GM21723 (cell line): Measurements from ENCODE around the gene CHAF1A.

Experiments used
- ATAC-seq: cut with Tn5 transposase; IDR thresholded peaks from one replicate; pipeline ENCODE4 v1.9.1; 2021; ENCODE audit warnings: mild to moderate bottlenecking, moderate library complexity; ENCODE audit not compliant: unreplicated experiment

CHAF1A gene

DNA sequence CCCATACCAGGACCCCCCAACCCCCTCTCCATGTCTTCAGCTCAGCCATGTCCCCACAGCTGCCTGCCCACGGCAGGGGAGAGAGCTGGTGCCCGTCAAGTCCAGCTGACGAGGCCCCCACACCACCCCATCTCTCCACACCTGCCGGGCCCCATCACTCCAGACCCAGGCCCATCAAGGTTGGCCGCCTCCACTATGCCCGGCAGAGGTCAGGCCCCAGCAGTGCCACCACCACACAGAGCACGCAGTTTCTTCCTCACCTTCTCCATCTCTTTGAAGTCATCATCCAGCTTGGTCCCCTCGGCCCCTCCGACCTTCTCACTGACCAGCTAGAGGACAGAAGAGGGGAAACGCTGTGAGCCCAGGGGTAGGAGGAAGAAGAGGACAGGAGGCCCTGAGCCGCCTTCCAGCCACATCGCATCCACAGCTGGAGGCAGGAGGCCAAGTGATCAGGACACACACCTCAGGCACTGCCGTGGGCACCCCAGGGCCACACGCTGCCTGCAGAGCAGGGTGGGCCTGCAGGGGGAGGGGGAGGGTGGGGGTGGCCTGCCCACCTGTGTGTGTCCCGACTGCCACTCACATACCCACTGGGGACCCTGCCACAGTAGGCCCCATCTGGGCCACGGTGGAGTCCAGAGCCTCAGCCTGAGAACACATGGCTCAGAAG is 35.6 kb upstream of the CHAF1A start:
- no peak for ATAC-seq

DNA sequence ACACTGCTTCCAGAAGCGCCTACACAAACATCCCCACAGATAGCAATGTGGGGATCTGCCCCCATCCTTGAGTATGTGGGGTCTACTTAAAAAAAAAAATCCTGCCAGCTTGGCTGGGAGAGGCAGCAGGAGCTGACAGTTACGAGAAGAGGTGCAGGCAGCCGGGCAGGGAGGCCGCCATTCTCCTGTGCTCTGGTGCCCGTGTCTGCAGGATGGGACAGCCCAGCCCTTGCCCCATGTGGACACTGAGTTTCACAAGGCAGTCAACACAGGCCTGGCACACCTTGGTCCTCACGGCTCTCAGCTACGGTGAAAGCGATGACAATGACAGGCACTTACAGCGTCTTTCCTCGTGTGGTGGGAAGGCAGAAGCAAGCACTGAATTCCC is 35.1 kb upstream of the CHAF1A start:
- no peak for ATAC-seq

DNA sequence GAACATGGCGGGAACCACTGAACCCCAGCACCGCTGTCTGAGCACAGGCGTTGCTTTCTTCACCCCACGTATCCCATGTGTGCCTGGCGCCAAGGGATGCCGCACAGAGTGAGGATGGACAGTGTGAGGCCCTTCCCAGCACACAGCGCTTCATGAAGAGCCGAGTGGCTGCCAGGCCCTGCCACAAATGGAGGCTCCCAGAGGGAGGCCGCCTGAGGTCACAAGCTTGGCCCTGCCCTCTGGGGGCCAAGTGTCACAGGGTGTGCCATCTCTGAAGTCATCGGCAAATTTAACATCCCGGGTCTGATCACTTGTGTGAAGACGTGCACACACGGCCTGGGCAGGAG is 34.7 kb upstream of the CHAF1A start:
- ATAC-seq: no peak

DNA sequence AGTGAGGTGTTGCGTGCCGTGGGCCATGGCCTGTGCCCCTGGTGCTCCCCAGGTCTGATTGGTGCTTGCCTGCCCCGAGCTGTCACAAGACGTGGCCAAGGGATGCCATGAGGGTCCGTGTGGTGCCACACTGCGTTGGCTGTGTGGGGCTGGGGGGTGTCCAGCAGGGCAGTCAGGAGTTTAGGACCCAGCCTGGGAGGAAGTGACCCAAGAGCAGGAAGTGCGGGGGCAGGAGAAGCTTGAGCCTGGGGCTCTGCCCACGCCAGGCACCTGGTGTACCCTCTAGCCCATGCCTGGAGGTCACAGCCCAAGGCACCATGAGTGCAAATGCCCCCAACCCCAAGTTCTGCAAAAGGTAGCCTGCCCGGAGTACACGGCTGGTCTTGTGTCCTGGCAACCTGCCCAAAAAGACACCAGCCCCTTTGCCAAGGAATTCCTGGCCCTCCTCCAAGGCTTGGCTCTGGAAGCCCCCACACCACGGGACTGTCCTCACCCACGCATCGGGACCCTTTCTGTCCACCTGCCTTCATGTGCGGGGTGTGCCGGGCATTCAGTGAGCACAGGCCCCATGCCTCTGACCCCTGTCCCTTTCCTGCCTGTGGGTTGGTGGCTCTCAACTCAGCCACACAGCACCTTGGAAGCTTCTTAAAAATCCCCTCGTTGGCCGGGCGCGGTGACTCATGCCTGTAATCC is 34.2 kb upstream of the CHAF1A start:
- no peak for ATAC-seq

DNA sequence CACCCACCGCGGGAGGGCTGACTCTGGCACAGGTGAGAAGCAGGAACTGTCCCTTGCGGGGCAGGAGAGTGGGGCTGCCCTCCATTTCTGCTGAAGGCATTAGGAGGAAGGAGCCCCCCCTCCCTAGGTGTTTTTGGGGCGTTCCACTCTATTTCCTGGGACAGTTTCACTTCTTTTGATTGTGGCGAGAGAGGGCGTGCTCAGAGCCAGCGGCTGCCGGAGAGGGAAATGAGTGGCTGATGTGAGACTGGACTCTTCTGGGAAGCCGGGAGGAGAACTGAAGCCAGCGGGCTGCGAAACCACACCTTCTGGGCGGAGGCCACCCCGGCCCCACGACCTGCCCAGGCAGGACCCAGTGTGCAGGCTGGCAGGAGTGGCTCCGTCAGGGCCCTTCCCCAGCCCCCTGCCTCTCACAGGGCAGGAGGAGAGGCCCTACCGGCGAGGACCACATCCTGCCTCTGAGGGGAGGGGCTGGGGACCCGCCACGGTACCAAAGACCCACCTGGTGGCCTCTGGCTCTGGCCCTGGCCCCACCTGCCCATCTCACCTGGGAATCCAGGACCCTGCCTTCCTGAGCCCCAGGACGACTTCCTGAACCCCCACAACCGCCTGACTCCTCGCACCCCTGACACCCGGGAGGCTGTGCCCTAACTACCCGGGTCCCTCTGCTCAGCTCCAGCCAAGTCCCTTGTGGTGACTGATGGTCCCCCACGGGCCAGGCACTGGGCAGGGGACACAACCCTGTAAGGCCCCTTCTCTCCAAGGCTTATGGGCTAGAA is 33.1 kb upstream of the CHAF1A start:
- peak; percentile 52 for ATAC-seq

DNA sequence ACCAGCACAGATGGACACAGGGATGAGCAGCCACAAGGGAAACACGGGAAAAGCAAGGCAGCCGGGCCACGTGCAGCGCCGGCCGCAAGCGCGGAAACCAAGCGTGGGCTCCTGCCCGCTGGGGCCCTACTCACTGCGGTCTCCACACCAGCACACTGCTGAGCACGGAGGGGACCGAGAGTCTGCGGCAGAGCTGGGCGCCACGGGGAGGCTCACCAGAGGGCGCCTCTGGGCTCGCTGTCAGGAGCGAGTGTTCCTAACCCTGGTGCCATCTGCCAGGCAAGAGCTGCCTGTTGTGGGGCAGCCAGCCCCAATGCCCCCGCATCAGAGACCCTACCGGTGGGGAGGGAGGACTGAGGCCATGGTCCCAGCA is 32.6 kb upstream of the CHAF1A start:
- peak; percentile 41 for ATAC-seq

DNA sequence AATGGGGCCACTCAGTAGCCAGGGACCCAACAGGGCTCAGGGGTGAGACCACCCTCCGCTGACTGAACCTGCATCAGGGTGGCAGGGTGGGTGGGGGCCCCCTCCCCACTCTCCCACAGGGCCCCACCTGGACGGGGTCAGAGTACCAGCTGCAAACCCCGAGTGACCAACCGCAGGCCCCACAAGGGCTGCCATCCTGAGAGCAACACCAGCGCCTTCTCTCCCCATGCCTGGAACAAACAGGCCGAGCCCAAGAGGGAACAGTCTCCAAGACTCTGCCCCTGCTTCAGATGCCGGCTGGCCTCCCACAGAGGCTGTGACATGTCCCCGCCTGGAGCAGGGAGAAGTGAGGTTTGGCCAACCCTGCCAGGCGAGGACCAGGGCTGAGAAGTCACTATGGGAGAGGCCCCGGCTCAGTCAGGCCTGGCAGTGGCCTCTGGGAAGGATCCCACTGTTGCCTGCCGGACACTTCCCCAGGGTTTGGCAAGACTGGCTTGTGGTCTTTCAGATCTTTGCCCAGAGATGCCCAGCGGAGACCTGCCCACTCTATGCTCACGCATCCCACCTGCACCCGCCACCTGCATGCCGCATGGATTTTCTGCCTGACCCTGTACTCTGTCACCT is 31.9 kb upstream of the CHAF1A start:
- ATAC-seq: no peak

DNA sequence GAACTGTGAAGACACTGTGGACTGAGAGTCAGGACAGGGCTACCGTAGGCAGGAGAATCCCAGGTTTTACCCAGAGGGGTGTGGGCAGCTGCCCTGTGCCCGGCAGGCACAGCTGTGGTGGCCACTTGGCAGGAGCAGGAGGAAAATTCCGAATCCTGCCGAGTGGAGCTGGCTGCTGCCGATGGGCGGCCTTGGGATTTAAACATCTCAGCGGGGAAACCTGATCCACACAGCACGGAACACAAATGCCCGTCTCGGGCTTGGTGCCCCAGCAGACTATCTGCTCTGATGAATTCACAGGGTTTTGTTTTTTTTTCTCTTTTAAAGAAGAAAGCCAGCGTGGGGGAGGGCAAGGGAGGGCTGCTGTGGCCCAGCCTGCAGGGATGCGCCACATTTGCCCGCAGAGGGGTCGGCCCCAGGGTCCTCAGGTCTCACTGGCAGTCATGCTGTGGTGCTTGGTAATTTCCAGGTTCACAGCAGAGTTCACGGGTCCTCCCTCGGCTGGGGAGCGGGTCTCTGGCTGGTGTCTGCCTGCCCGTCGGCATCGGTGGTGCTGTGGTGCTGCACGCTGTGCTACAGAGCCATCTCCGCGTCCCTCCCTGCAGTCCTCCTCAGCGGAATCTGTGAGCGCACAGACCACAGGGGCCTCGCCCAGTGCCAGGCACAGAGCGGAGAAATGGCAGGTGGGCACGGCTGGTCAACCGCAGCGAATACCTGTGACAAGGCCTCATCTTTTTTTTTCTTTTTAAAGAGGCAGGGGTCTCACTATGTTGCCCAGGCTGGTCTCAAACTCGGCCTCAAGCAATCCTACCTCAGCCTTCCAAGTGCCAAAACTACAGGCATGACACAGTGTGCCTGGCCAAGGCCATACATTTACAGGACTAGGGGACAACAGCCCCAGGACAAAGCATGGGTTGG is 30.9 kb upstream of the CHAF1A start:
- no peak for ATAC-seq

DNA sequence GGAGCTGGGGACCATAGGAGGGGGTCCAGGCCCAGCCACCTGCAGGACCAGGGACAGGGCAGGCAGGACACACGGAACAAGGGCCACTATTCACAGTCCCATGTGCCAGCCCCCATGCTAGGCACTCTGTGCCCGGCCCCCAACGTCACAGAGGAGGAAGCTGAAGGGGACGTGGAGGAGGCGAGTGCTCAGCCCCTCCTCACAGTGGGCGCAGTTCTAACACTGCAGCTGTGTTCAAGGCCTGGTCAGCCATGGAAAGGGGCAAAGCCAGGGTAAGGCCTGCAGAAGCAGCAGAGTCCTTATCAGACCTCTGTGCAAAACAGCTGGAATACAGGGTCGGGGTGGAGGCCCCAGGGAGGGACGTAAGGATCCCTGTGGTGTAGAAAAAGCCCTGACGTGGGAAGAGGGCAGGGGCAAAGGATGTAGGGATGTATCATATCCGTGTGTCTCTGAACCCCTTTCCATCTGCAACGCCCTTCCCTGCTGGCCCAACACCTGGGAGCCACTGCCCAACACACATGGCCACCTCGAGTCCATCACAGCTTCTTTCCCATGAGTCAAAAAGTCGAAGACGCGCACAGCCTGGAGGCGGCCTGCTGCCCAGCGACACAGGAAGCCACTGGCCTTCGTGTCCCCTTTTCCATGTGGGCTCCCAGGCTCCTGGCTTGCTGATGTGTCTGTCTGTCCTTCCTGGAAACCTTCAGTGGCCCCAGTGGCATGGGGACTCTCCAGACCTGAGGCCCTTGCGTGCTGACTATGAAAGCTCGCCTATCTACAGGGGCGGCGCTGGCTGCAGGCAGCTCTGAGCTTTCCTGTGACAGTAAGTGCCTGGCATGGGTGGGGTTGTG is 30.1 kb upstream of the CHAF1A start:
- no peak for ATAC-seq

DNA sequence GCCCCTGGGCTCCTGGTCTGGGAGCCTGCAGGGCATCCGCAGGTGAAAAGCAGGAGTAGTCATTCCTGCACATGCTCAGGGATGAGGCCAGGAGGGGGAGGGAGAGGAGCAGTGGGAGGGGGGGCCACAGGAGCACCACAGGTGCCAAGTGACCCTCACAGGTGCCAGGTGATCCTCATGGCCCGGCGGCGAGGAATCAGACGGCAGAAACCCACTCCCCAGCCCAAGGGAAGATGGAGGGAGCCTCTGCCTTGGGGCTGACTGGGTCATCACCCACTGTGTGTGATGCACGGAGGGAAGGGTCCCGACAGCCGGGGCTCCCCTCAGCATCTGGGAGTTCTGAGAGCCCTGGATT is 29.4 kb upstream of the CHAF1A start:
- ATAC-seq: no peak

DNA sequence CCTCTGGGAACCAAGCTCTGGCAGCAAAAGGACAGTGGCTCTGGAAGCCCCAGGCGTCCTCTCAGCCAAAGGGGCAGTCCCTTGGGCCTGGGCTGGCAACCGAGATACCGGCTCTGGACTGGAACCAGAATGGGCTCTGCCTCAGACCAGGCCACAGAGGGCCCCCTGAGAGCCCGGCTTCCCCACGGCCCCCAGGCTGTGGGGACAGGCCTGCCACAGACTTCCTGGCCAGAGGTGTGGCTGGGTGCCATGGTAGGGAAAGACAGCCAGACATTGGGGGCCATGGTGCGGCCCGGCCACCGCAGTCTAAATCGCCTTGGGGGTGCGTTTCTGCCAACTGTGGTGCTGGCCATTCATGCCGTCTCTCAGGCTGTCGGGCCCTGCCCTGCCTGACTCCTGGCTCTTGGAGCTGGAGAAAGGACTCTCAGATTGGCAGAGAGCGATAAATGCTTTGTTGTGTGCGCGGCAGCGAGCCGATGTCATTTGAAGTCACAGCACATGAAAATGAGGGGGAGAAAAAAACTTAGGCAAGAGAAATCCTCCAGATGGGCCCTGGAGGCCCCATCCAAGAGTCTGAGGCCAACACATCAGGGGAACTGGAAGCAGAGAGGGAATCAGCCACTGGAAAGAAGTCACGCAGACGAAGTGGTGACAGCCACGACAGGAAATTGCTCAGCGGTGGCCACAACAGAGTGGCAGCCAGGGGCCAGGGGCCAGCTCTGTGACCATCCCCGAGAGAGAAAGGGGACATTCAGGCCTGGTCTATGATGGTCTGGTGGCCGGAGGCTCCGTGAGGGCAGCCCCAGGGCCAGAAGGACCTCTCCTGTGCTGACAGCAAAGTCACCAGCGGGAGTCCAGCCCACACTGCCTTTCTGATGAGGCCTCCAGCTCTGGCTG is 28.6 kb upstream of the CHAF1A start:
- ATAC-seq: no peak

DNA sequence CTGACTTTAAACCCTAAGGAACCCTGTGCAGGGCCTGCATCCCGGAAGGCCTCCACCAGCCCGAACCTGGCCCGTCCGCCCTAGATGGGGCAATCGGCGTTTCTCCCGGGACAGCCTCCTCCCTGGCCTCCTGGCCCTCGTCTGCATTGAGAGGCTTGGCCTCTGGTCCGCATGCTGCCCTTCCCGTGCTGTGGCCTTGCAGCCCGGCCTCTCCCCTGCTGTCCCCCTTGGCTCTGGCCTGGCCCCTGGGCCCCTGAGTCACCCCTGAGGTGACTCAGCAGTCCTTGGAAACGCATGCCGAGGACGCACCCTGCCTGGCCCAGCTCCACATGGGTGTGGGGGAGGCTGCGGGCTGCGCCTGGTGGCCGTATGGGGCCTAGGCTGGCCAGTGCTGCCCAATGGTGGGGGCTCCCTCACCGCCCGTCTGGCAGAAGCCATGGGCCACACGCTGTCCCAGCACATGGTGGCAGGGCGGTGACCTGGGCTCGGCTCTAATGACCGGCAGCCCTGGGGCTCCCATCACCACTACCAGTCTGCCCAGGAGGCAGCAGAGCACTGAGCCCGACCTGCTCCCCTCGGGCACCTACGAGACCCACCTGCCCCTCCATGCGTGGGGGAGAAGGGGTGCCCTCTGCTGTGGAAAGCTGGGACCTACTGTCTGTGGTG is 27.8 kb upstream of the CHAF1A start:
- ATAC-seq: no peak

DNA sequence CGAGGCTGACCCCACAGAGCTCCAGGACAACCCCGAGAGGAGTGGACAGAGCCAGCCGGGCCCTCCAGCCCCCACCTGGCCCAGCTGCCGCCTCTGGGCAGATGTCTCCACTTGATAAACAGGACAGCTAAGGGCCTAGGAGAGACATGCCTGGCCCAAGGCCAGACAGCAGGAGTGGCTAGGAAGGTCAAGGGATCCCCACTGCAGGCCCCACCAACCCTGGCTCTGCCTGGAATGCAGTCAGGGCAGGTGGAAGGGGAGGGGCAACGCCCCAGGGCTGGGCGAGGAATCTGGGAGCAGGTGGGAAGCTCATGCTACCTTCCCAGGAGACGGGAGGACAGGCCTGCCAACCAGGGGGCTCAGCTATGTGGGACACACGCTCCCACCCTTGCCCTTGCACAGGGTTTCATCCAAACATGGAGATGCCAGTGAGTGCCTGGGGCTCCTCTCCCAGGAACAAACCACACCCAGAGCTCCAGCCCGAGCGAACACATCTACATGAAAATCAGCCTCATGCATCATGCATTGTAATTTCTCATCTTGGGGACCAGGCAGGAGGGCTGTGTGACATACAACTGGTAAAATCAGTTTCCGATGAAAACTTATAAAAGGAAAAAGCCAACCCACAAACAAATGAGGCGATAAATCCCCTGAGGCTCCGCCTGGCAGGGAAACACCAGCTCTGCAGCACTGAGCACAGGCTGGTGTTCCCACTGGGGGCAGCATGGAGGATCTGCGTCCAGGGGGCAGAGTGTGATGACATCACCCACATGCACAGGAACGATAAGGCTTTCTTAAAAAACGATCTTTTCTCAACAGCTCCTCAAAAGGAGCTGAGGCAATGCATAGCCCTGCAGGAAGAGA is 27.0 kb upstream of the CHAF1A start:
- no peak for ATAC-seq

DNA sequence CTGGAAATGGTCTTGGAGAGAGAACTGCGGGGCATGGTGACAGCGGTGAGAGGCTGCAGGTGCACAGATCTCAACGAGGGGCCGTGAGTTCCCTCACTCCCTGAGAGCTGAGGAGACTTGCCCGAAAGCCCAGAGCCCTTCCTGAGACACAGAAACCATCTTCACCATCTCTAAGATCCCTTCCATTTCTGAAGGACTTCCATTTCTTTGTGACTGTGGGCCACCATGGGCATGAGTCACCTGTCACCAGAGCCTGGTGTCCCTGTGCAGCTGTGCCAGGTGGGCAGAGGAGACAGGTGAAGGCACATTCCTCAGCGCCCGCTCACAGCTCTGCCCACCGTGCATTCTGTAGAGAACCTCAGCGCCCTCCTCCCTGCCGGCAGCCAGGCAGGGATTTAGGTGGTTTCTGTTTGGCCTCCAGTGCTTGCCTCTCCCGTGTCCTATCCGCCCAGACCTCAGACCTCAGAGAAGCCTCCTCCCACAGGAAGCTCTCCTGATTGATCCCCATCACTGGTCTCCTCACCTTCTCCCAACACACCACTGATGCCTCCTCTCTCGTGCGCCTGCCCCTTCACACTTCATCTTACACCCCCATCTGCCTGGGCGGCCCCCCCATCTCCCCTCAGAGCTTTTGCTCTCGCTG is 26.3 kb upstream of the CHAF1A start:
- ATAC-seq: no peak

DNA sequence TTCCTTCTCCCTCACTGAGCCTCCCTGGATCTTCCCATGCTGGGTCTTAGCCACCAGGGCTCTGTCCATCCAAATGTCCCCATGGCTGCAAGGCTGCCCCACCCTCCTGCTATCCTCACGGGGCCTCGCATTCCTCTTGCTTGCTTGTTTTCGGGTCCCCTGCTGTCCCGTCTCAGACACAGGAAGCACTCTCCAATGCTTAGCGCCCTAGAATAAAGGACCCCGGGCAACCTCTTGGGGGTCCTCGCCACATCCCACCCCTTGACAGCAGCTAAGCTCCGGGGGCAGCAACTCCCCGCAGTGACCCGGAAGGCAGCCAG is 25.8 kb upstream of the CHAF1A start:
- no peak for ATAC-seq

DNA sequence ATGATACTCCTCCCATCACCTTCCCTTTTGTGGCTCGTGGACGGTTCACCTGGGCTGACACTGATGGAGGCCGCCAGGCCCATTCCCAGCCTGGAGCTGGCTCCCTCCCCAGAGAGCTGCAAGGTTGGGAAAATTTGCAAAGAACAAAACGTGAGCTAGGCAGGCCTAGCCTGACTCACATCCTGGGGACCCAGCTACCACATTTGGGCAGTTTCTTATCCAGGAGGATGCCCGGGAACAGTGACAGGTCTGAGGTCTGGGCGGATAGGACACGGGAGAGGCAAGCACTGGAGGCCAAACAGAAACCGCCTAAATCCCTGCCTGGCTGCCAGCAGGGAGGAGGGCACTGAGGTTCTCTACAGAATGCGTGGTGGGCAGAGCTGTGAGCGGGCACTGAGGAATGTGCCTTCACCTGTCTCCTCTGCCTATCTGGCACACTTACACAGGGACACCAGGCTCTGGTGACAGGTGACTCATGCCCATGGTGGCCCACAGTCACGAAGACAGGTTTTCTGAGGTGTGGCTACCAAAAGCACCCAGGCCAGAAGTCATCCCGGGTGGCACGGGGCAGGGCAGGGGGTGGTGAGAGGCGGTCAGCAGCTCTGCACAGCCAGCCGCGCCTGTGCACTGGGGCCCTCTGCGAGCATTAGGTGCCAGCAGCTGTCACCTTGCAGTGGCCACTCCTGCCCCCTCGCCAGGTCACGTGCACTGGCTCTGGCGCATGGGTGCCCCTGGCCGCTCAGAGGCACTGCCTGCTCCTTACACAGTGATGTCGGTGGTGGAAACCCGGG is 25.3 kb upstream of the CHAF1A start:
- ATAC-seq: no peak
